HepG2 (cell line): ENCODE measurements around the gene ITGB3. TPM values are rescaled to one million over a fixed set of nuclear protein-coding genes. Genes with fewer than 3 reads are reported as not detected.

Experiments used
- ATAC-seq: fragments of 200-7000 bp; cut with Tn5 transposase; 3 replicates; pipeline ENCODE4 v1.9.1; 2020; ENCODE audit warnings: mild to moderate bottlenecking, moderate library complexity
- BruUV-seq: library from RNA; stranded (reverse); fragments of 400-500 nt; replicated peaks from 2 replicates; lab custom pipeline; 2021; lab: Mats Ljungman, UMichigan
- CTCF ChIA-PET: fragments of 300-600 bp; formaldehyde crosslinking; extraction: SDS; loops from one replicate; lab custom pipeline; 2021; ENCODE audit warnings: low total read pairs, inconsistent platforms, low intra/inter-chr PET ratio; lab: Yijun Ruan, JAX
- POLR2A ChIA-PET: fragments of 350-600 bp; sonication (Branson Sonifier 250); formaldehyde crosslinking; loops from one replicate; lab custom pipeline; 2020; ENCODE audit warnings: antibody characterized with exemption, inconsistent platforms; lab: Yijun Ruan, JAX
- DNase-seq: peaks from one replicate; pipeline ENCODE4 v3.0.0-alpha.2; 2015; ENCODE audit warnings: low spot score
- FAIRE-seq: peaks from 3 replicates; lab custom pipeline; 2011; peaks lifted over from hg19 to GRCh38; lab: Jason Lieb, UNC
- H2AFZ ChIP-seq: one replicate; pipeline ENCODE4 v1.6.1; 2011; ENCODE audit warnings: low read length, inconsistent platforms
- H3K27ac ChIP-seq: fragments of 300-600 bp; 3 replicates; pipeline ENCODE4 v1.8.0; 2011; ENCODE audit warnings: mixed run types, mild to moderate bottlenecking, mixed read lengths, low read length, inconsistent platforms; ENCODE audit not compliant: insufficient read depth; ENCODE audit errors: extremely low read length
- H3K27me3 ChIP-seq, 2 experiments: fragments of 200-600 bp in 1 of 2; 2 replicates in 1 of 2; 3 replicates in 1 of 2; pipeline versions ENCODE4 v1.6.0 to v1.8.0; 2011; ENCODE audit warnings: low read length in 2 of 2, mild to moderate bottlenecking in 2 of 2, moderate library complexity in 2 of 2, inconsistent platforms in 1 of 2; ENCODE audit not compliant: insufficient read depth in 2 of 2, control insufficient read depth in 1 of 2
- H3K36me3 ChIP-seq, 2 experiments: fragments of 200-600 bp in 1 of 2; replicated peaks in 1 of 2; 2 replicates in 1 of 2; 3 replicates in 1 of 2; pipeline versions ENCODE4 v1.5.1 to v1.8.0; 2011; ENCODE audit warnings: low read length in 2 of 2, inconsistent platforms in 1 of 2; ENCODE audit not compliant: insufficient read depth in 2 of 2, control insufficient read depth in 1 of 2
- H3K4me1 ChIP-seq: 2 replicates; pipeline ENCODE4 v1.5.1; 2012; ENCODE audit warnings: low read length, inconsistent platforms; ENCODE audit not compliant: insufficient read depth
- H3K4me2 ChIP-seq: 2 replicates; pipeline ENCODE4 v1.6.0; 2011; ENCODE audit warnings: low read depth, low read length, inconsistent platforms
- H3K4me3 ChIP-seq, 3 experiments: fragments of 200-600 bp in 1 of 3; sonication (generic), shearing (Covaris generic) in 1 of 3; replicated peaks in 1 of 3; 2 replicates each; pipeline ENCODE4 v1.5.1; 2011 to 2016; ENCODE audit warnings: low read length in 3 of 3, inconsistent platforms in 2 of 3, low read depth in 2 of 3, mild to moderate bottlenecking in 2 of 3, control low read depth in 1 of 3, mixed read lengths in 1 of 3; ENCODE audit not compliant: insufficient read depth in 1 of 3
- H3K79me2 ChIP-seq: one replicate; pipeline ENCODE4 v1.6.1; 2011; ENCODE audit warnings: low read length, inconsistent platforms; ENCODE audit not compliant: insufficient read depth
- H3K9ac ChIP-seq: 2 replicates; pipeline ENCODE4 v1.6.0; 2011; ENCODE audit warnings: mild to moderate bottlenecking, low read depth, low read length, inconsistent platforms; ENCODE audit not compliant: insufficient read depth
- H3K9me3 ChIP-seq: 2 replicates; pipeline ENCODE4 v1.5.1; 2012; ENCODE audit warnings: mild to moderate bottlenecking, low read length
- H4K20me1 ChIP-seq: 2 replicates; pipeline ENCODE4 v1.6.0; 2011; ENCODE audit warnings: inconsistent platforms, mild to moderate bottlenecking, low read length, moderate library complexity; ENCODE audit not compliant: insufficient read depth
- ARNTL ChIP-seq: sonication (generic); formaldehyde crosslinking; IDR thresholded peaks from 2 replicates; pipeline ENCODE4 v1.4.0; 2020; ENCODE audit warnings: mild to moderate bottlenecking, missing genetic modification reagents
- ASH2L ChIP-seq: fragments of 300-600, 200-600 bp; sonication (generic); IDR thresholded peaks from 2 replicates; pipeline ENCODE4 v1.7.0; 2017; ENCODE audit warnings: low read depth, mild to moderate bottlenecking, moderate library complexity, mixed read lengths, low read length; ENCODE audit not compliant: insufficient read length
- ATF7 ChIP-seq, 2 experiments: fragments of 450-650 bp in 1 of 2; sonication (generic) in 1 of 2; formaldehyde crosslinking in 1 of 2; IDR thresholded peaks; 2 replicates each; pipeline versions ENCODE4 v1.4.0 to v1.6.1; 2016 to 2020; ENCODE audit warnings: antibody characterized with exemption in 1 of 2, mild to moderate bottlenecking in 1 of 2, missing genetic modification reagents in 1 of 2
- HNRNPUL1 ChIP-seq: fragments of 200-400 bp; formaldehyde crosslinking; IDR thresholded peaks from 2 replicates; pipeline ENCODE4 v1.6.1; 2017; ENCODE audit warnings: low read depth, mild to moderate bottlenecking, low read length, moderate library complexity
- IRF1 ChIP-seq: sonication (generic); formaldehyde crosslinking; IDR thresholded peaks from 2 replicates; pipeline ENCODE4 v1.4.0; 2020; ENCODE audit warnings: low read depth, mild to moderate bottlenecking, missing genetic modification reagents
- KDM3A ChIP-seq: IDR thresholded peaks from 2 replicates; pipeline ENCODE4 v1.6.1; 2018; ENCODE audit warnings: low read depth, missing compliant biosample characterization
- SOX6 ChIP-seq, 2 experiments: fragments of 450-650 bp in 1 of 2; sonication (generic) in 1 of 2; formaldehyde crosslinking in 1 of 2; IDR thresholded peaks; 2 replicates each; pipeline versions ENCODE4 v1.4.0 to v1.6.1; 2017 to 2020; ENCODE audit warnings: antibody characterized with exemption in 1 of 2, mild to moderate bottlenecking in 1 of 2, missing genetic modification reagents in 1 of 2
- TGIF2 ChIP-seq: IDR thresholded peaks from 2 replicates; pipeline ENCODE4 v1.6.1; 2016; ENCODE audit warnings: control low read depth, missing compliant biosample characterization
- ZBTB43 ChIP-seq: sonication (generic); formaldehyde crosslinking; conservative IDR thresholded peaks from 2 replicates; pipeline ENCODE4 v1.4.0; 2020; ENCODE audit warnings: missing genetic modification reagents
- ZNF407 ChIP-seq: sonication (generic); formaldehyde crosslinking; IDR thresholded peaks from one replicate; pipeline ENCODE4 v1.5.1; 2020; ENCODE audit warnings: mild to moderate bottlenecking, missing genetic modification reagents; ENCODE audit errors: not compliant biosample characterization
- ZNF644 ChIP-seq: IDR thresholded peaks from 2 replicates; pipeline ENCODE4 v1.6.1; 2016; ENCODE audit warnings: low read depth
- WGBS: methylation state at CpG from one replicate; pipeline ENCODE4 v1.1.6; 2017; ENCODE audit warnings: low lambda C conversion rate; 5-methylcytosine and 5-hydroxymethylcytosine counted together
- in situ Hi-C: cut with HindIII; loops from 2 replicates; pipeline ENCODE4 v1.10.0; 2017; ENCODE audit warnings: low pct_unique_long_range_greater_than_20kb; ENCODE audit not compliant: extremely low pct_ligation_motif_present
- intact Hi-C: fragments of 100-400 bp; cut with micrococcal nuclease; formaldehyde crosslinking; loops from one replicate; pipeline ENCODE4 v1.10.0; 2022; ENCODE audit not compliant: unreplicated experiment
- polyA plus RNA-seq, 8 experiments: library from polyadenylated mRNA; depleted of rRNA in 3 of 8; stranded (reverse) in 7 of 8; unstranded in 1 of 8; fragments of >200 nt; fragmentation: Illumina TruSeq in 4 of 8; extraction: Trizol in 4 of 8; gene quantifications; 2 replicates each; pipeline versions ENCODE4 v1.2.1 to v1.2.3, GENCODE V29; 2011 to 2016; ENCODE audit warnings: low read depth in 4 of 8, missing spikeins in 1 of 8, mixed read lengths in 1 of 8; ENCODE audit not compliant: insufficient read depth in 1 of 8
- total RNA-seq, 5 experiments: library from RNA; depleted of rRNA; stranded (reverse); fragments of >200 nt; fragmentation: Illumina TruSeq; extraction: Trizol; gene quantifications; 2 replicates each; pipeline ENCODE4 v1.2.3, GENCODE V29; 2016; ENCODE audit warnings: low read depth in 1 of 5

The ITGB3 gene
- total and polyA plus RNA-seq, 2 of the 13 experiments (the other 11 are each of a cell fraction or from before 2014, with no cell fraction given) = 0.09 to 0.31 TPM

DNA sequence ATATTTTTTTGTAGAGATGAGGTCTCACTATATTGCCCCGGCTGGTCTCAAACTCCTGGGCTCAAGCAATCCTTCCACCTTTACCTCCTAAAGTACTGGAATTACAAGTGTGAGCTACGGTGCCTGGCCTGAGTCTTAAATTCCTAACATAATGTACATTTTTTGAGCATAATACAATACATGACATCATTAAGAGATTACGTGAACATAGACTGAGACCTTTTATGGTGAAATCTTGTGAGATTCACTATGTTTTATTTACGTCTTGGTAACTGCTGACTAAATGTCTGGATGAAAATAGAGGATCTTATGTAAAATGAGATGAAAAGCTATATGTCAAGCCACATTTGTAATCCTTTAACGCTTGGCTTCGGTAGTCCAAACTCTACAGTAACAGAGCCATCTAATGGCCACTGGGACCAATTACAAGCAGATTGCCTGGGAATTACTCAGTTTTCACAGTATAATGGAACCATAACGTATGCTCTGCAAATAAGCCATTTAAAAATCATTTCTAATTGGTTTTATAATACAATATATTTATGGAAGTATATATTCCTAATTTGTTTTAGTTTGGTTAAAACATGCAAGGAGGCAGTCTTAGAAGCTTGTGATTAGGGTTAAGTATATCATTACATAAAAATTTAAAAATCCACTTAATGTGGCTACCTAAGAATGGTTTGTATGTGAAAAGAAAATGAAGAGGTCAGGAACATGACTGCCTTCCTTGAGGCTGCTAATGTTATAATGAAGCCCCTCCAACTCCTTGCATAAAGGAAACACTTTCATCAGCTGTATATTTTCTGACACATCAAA, 62.0 kb downstream of the ITGB3 start:
- peak; percentile 71 for DNase-seq
- no peaks in the 10 kb centered on the region for H3K36me3 ChIP-seq
- peaks cover 35% of the 10 kb centered on the region for H3K4me1 ChIP-seq
- H3K9me3 ChIP-seq = no peaks in the 10 kb centered on the region
- no peaks in the 10 kb centered on the region for H3K79me2 ChIP-seq
- no peak overlapping the region for H3K9ac ChIP-seq
- no peaks in the 10 kb centered on the region for H3K27me3 ChIP-seq
- ChIA-PET CTCF (interaction anchor here (1.2 to 2.5 kb wide), 2 partner anchors 62 to 85 kb away, joined by 3 to 65 read pairs; partner anchors contain the start of gene ITGB3), POLR2A (interaction anchor here (1.1 kb wide), 1 partner anchor 24 kb away, joined by 3 read pairs; no protein-coding TSS in a partner anchor)
- H4K20me1 ChIP-seq = no peaks in the 10 kb centered on the region
- peak; percentile 85 for FAIRE-seq
- in situ Hi-C loops = loop anchor here (5.0 kb wide), 1 partner anchor 83 kb away; no protein-coding TSS in a partner anchor
- ATAC-seq = peak; percentile 69
- WGBS = 20% methylated on average over 7 of the region's 7 CpGs
- no TSS peak for BruUV-seq
- no peak overlapping the region for H3K4me3 ChIP-seq
- intact Hi-C loops = loop anchor here (1.0 to 5.0 kb wide), 3 partner anchors 86 to 301 kb away; partner anchors contain the start of gene CDC27
- no peak overlapping the region for H3K4me2 ChIP-seq
- no peak overlapping the region for H3K27ac ChIP-seq
- H2AFZ ChIP-seq = no peak overlapping the region
- no peak for TF ChIP-seq ZNF407 (CRISPR knock-in tag)
- 0 out of 2 replicates have a peak, but pooled peaks have one; percentile 16 for TF ChIP-seq ZBTB43 (CRISPR knock-in tag)
- TF ChIP-seq ARNTL (CRISPR knock-in tag) = no peak
- peak; percentile 75 for TF ChIP-seq ATF7 (IDR thresholded peaks at IDR 0.05)
- TF ChIP-seq ATF7 (CRISPR knock-in tag; IDR thresholded peaks at IDR 0.05) = no peak
- no peak for TF ChIP-seq HNRNPUL1
- 0 out of 2 replicates have a peak, but pooled peaks have one; percentile 42 for TF ChIP-seq KDM3A (CRISPR knock-in tag)
- no peak for TF ChIP-seq IRF1
- no peak for TF ChIP-seq SOX6 (IDR thresholded peaks at IDR 0.05)
- peak; percentile 13; the same call in 1 of the 2 replicates for TF ChIP-seq SOX6 (CRISPR knock-in tag; IDR thresholded peaks at IDR 0.05)
- TF ChIP-seq ASH2L = no peak
- peak; percentile 39; the same call in 1 of the 2 replicates for TF ChIP-seq TGIF2 (CRISPR knock-in tag)
- TF ChIP-seq ZNF644 (CRISPR knock-in tag) = no peak
